ENCODE data around the gene APOL6. TPM values are rescaled to one million over a fixed set of nuclear protein-coding genes. Genes with fewer than 3 reads are reported as not detected.
"Not testable (repeated sequence)": the region's sequence is repeated elsewhere in the genome, so short reads cannot be mapped to it uniquely, and the experiment has no call there.

APOL6 gene
- total and polyA plus RNA-seq, 9 donors, result 0.86 to 2.6 (median 1.9) TPM

DNA sequence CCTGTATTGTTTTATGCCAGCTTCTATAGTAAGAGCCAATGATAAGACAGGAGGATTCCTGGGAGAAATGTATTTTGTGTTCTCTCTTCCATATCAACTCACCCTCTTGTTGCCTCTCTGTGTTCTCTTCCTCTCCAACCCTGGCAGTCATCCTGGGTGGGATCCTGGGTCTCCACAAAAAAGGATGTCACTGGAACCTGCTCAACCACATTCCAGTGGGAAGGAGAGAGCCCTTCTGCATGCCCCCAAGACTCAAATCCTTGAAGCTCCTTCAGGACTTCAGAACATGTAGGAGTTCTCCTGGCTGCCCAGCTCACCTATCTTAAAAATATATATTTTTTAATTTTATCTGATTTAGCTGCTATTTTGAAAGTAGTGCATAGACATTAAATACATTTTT lies 26.1 kb downstream of the APOL6 start:
- H3K9me3 ChIP-seq (replicated peaks; ENCODE audit: control insufficient read depth, low read depth, low read length), result peaks cover 2% of the 10 kb centered on the region
- DNase-seq, result no peak
- no peaks in the 10 kb centered on the region for H3K4me1 ChIP-seq (ENCODE audit: control insufficient read depth, insufficient read depth, low read length)
- no peaks in the 10 kb centered on the region for H3K36me3 ChIP-seq (ENCODE audit: control insufficient read depth, insufficient read depth, low read length)
- no peak overlapping the region for H3K27ac ChIP-seq (ENCODE audit: low read length)
- no peaks in the 10 kb centered on the region for H3K27me3 ChIP-seq (ENCODE audit: control insufficient read depth, insufficient read depth, low read length)
- H3K4me3 ChIP-seq (ENCODE audit: low read length), result no peak overlapping the region

DNA sequence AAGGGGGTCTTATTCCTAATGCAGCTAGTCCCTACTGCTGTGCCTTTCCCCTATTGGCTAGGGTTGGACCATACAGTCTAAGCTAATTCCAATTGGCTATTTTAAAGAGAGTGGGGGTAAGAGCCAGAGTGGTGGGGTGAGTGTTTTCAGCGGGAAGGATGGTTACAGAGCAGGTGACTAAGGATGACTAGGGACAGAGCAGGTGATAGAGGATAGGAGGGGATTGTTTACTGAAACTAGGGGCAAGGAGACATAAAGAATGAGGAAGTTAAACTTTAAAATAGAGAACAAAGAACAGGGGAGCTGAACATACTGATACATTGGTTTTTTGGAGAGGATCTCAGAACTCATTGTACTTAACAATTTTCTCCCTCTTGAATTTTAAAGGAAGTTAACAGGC lies 27.8 kb downstream of the APOL6 start:
- WGBS (ENCODE audit: insufficient coverage), result 100% methylated on average over 1 of the region's 1 CpG
- H3K4me1 ChIP-seq (ENCODE audit: control insufficient read depth, insufficient read depth, low read length); H3K4me3 ChIP-seq (ENCODE audit: low read length); H3K27me3 ChIP-seq (ENCODE audit: control insufficient read depth, insufficient read depth, low read length); DNase-seq; H3K27ac ChIP-seq (ENCODE audit: low read length); H3K9me3 ChIP-seq (replicated peaks; ENCODE audit: control insufficient read depth, low read depth, low read length); H3K36me3 ChIP-seq (ENCODE audit: control insufficient read depth, insufficient read depth, low read length): not testable (repeated sequence)

DNA sequence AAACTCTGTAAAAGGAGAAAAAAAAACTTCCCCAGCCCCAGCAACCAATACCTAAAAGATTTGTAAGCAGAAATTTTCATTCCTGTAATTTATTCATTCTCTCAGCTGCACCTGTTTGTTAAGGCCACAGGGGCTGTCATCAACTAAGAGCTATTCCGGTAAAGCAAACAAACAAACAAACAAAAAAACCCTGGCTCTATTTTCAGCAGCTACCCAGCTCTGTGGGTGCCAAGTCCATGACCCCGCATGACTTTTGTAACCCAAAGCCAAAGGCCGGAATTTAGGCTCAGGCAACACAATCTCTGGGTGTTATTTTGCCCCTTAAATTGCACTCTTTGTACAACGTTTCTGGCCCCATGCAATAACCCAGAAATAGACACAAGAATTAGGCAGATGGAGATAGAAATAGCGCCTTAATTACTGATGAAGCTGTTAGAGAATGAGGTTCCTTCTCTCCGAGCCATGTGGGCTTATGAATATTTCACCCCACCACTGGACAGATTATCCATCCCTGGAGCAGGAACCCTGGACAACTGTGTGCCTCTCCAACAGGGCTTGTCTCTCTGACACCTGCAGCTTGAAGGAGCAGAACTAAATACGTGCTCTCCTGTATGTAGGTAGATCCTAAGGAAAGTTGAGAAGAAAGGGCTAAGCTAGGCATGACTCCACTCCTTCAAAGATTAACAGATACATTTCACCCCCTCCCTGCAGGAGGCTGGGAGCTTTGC lies 29.4 kb downstream of the APOL6 start:
- 88% methylated on average over 2 of the region's 7 CpGs for WGBS (ENCODE audit: insufficient coverage)
- H3K36me3 ChIP-seq (ENCODE audit: control insufficient read depth, insufficient read depth, low read length), result no peaks in the 10 kb centered on the region
- H3K4me3 ChIP-seq (ENCODE audit: low read length), result no peak overlapping the region
- H3K27me3 ChIP-seq (ENCODE audit: control insufficient read depth, insufficient read depth, low read length), result no peaks in the 10 kb centered on the region
- DNase-seq, result no peak
- peaks cover 4% of the 10 kb centered on the region for H3K9me3 ChIP-seq (replicated peaks; ENCODE audit: control insufficient read depth, low read depth, low read length)
- H3K27ac ChIP-seq (ENCODE audit: low read length), result no peak overlapping the region
- H3K4me1 ChIP-seq (ENCODE audit: control insufficient read depth, insufficient read depth, low read length), result no peaks in the 10 kb centered on the region

DNA sequence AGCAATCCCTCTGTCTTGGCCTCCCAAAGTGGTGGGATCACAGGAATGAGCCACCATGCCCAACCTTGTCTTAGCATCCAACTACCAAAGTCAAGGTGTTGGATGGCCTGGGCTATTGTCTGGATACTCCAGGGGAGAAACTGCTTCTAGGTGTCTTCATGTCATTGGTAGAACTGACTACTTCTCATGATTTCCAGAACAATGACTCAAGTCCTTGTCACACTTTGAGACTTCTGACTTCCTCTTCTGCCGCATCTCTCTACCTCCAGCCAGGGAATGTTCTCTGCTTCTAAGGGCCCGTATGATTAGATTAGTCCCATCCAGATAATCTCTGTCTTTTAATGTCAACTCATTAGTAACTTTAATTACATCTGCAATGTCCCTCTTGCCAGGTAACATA lies 30.6 kb downstream of the APOL6 start:
- 90% methylated on average over 1 of the region's 2 CpGs for WGBS (ENCODE audit: insufficient coverage)
- H3K9me3 ChIP-seq (replicated peaks; ENCODE audit: control insufficient read depth, low read depth, low read length), result peaks cover 4% of the 10 kb centered on the region

DNA sequence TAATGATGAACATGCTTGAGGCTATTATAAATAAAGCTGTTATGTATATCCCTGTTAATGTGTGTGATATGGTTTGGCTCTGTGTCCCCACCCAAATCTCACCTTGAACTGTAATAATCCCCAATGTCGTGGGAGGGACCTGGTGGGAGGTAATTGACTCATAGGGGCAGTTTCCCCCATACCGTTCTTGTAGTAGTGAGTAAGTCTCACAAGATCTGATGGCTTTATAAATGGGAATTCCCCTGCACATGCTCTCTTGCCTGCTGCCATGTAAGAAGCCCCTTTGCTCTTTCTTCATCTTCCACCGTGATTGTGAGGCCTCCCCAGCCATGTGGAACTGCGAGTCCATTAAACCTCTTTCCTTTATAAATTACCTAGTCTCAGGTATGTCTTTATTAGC lies 31.2 kb downstream of the APOL6 start:
- no CpG with 5 or more reads among the region's 4 CpGs for WGBS (ENCODE audit: insufficient coverage)
- not testable (repeated sequence) for H3K9me3 ChIP-seq (replicated peaks; ENCODE audit: control insufficient read depth, low read depth, low read length); H3K36me3 ChIP-seq (ENCODE audit: control insufficient read depth, insufficient read depth, low read length); H3K27me3 ChIP-seq (ENCODE audit: control insufficient read depth, insufficient read depth, low read length); H3K27ac ChIP-seq (ENCODE audit: low read length); H3K4me3 ChIP-seq (ENCODE audit: low read length); DNase-seq; H3K4me1 ChIP-seq (ENCODE audit: control insufficient read depth, insufficient read depth, low read length)

More for the DNA sequence above, 30.6 kb downstream of the APOL6 start:
- Histone ChIP-seq H3K36me3 (ENCODE audit: control insufficient read depth, insufficient read depth, low read length) (no peaks in the 10 kb centered on the region), H3K4me1 (ENCODE audit: control insufficient read depth, insufficient read depth, low read length) (no peaks in the 10 kb centered on the region), H3K27me3 (ENCODE audit: control insufficient read depth, insufficient read depth, low read length) (no peaks in the 10 kb centered on the region), H3K27ac (ENCODE audit: low read length) (no peak overlapping the region), H3K4me3 (ENCODE audit: low read length) (no peak overlapping the region)
- no peak for DNase-seq

DNA sequence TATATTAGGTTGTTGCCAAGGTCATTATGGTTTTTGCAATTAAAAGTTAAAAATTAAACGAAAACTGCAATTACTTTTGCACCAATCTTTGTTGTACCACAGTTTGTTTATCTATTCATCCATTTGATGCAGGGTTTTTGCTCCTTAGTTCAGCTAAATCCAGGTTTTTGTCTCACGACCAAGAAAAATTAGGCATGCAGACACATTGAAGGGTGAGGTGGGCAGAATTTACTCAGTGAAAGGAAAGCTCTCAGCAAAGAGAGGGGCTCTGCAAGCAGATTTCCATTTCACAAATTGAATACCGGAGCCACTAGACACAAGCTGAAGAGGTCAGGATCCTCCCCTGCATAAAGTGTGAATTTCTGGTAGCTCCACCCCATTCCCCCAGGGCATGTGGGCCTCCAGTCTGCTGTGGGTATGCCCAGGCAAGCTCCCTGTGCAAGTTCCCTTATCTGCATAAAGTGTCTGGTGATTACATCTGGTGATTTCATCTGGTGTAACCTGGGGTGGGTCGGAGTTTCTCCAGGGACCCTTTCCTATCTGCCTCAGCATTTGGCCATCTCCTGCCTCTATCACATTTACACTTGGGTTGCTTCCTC lies 33.3 kb downstream of the APOL6 start:
- Histone ChIP-seq H3K27me3 (ENCODE audit: control insufficient read depth, insufficient read depth, low read length) (no peaks in the 10 kb centered on the region), H3K36me3 (ENCODE audit: control insufficient read depth, insufficient read depth, low read length) (no peaks in the 10 kb centered on the region), H3K27ac (ENCODE audit: low read length) (no peak overlapping the region), H3K4me1 (ENCODE audit: control insufficient read depth, insufficient read depth, low read length) (no peaks in the 10 kb centered on the region), H3K9me3 (replicated peaks; ENCODE audit: control insufficient read depth, low read depth, low read length) (peaks cover 4% of the 10 kb centered on the region), H3K4me3 (ENCODE audit: low read length) (no peak overlapping the region)
- DNase-seq, result no peak
- WGBS (ENCODE audit: insufficient coverage), result 100% methylated on average over 1 of the region's 4 CpGs

DNA sequence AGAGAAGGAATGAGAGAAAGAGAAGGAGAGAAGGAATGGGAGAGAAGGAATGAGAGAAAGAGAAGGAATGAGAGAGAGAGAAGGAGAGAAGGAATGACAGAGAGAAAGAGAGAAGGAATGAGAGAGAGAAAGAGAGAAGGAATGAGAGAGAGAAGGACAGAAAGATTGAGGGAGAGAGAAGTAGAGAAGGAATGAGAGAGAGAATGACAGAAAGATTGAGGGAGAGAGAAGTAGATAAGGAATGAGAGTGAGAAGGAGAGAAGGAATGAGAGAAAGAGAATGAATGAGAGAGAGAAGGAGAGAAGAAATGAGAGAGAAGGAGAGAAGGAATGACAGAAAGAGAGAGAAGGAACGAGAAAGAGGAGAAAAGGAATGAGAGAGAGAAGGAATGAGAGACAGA lies 35.3 kb downstream of the APOL6 start:
- peaks cover 6% of the 10 kb centered on the region for H3K9me3 ChIP-seq (replicated peaks; ENCODE audit: control insufficient read depth, low read depth, low read length)
- WGBS (ENCODE audit: insufficient coverage), result 77% methylated on average over 1 of the region's 1 CpG
- no peak overlapping the region for H3K4me3 ChIP-seq (ENCODE audit: low read length)
- DNase-seq, result no peak
- no peaks in the 10 kb centered on the region for H3K4me1 ChIP-seq (ENCODE audit: control insufficient read depth, insufficient read depth, low read length)
- no peaks in the 10 kb centered on the region for H3K36me3 ChIP-seq (ENCODE audit: control insufficient read depth, insufficient read depth, low read length)
- H3K27ac ChIP-seq (ENCODE audit: low read length), result no peak overlapping the region
- H3K27me3 ChIP-seq (ENCODE audit: control insufficient read depth, insufficient read depth, low read length), result no peaks in the 10 kb centered on the region

DNA sequence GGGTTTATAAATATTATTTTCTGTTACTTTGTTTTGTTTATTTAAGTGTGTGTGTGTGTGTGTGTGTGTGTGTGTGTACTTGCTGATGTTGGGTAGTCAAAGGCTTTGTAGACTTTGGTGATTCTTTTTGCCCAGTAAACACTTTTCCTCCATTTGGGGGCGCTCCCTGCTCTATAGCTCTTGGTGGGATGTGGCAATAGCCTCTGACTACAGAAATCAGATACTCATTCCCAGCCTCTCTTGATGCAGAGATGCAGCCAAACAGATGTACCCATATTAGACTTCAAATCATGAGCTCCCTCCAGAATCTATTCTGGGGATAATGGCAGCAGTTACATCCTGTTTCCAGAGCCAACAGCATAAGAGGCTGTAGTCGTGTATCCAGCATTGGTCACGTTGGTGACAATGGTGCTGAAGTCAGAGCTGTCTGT lies 36.0 kb downstream of the APOL6 start:
- peak; percentile 83 for DNase-seq
- 0% methylated on average over 2 of the region's 3 CpGs for WGBS (ENCODE audit: insufficient coverage)
- H3K4me3 ChIP-seq (ENCODE audit: low read length), result no peak overlapping the region
- H3K36me3 ChIP-seq (ENCODE audit: control insufficient read depth, insufficient read depth, low read length), result no peaks in the 10 kb centered on the region
- H3K27ac ChIP-seq (ENCODE audit: low read length), result no peak overlapping the region
- no peaks in the 10 kb centered on the region for H3K4me1 ChIP-seq (ENCODE audit: control insufficient read depth, insufficient read depth, low read length)
- H3K9me3 ChIP-seq (replicated peaks; ENCODE audit: control insufficient read depth, low read depth, low read length), result peaks cover 6% of the 10 kb centered on the region
- H3K27me3 ChIP-seq (ENCODE audit: control insufficient read depth, insufficient read depth, low read length), result no peaks in the 10 kb centered on the region

DNA sequence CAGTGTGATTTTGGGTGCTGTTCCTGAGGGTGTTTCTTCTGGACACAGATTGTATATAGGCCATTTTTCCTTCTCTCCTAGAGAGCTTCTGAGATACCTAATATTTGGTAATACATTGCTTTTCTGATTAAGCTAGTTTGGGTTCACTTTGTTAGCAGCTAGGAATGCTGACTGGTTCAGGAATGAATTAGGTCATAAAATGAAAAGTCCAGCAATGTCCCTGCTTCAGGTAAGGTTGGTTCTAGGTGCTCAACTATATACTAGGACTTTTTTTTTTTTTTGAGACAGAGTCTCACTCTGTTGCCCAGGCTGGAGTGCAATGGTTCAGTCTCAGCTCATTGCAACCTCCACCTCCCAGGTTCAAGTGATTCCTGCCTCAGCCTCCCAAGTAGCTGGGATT lies 36.5 kb downstream of the APOL6 start:
- no peak overlapping the region for H3K4me3 ChIP-seq (ENCODE audit: low read length)
- no peaks in the 10 kb centered on the region for H3K4me1 ChIP-seq (ENCODE audit: control insufficient read depth, insufficient read depth, low read length)
- no peaks in the 10 kb centered on the region for H3K27me3 ChIP-seq (ENCODE audit: control insufficient read depth, insufficient read depth, low read length)
- H3K36me3 ChIP-seq (ENCODE audit: control insufficient read depth, insufficient read depth, low read length), result no peaks in the 10 kb centered on the region
- no peak for DNase-seq
- H3K9me3 ChIP-seq (replicated peaks; ENCODE audit: control insufficient read depth, low read depth, low read length), result peaks cover 6% of the 10 kb centered on the region
- H3K27ac ChIP-seq (ENCODE audit: low read length), result no peak overlapping the region

DNA sequence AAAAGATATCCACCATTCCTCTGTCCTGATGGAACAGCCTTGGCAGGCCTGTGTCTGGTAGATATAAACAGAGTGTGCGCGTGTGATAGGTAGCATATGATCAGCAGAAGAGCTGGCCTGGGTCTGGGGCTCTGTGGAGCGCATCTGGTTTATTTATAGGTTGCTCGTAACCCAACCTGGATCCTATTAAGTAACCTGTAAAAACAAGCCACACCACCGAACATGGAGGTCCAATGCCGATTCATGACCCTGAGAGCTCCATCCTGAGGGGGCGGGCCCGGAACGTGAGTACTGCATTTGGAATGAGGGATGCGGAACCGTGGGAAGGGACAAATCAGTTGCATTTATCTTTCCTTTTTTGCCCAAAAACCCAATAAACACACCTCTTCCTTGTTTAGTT lies 37.5 kb downstream of the APOL6 start:
- no peak overlapping the region for H3K4me3 ChIP-seq (ENCODE audit: low read length)
- H3K4me1 ChIP-seq (ENCODE audit: control insufficient read depth, insufficient read depth, low read length), result peaks cover 3% of the 10 kb centered on the region
- no peak overlapping the region for H3K27ac ChIP-seq (ENCODE audit: low read length)
- H3K27me3 ChIP-seq (ENCODE audit: control insufficient read depth, insufficient read depth, low read length), result no peaks in the 10 kb centered on the region
- no peaks in the 10 kb centered on the region for H3K36me3 ChIP-seq (ENCODE audit: control insufficient read depth, insufficient read depth, low read length)
- no peak for DNase-seq
- peaks cover 6% of the 10 kb centered on the region for H3K9me3 ChIP-seq (replicated peaks; ENCODE audit: control insufficient read depth, low read depth, low read length)
- no CpG with 5 or more reads among the region's 11 CpGs for WGBS (ENCODE audit: insufficient coverage)

DNA sequence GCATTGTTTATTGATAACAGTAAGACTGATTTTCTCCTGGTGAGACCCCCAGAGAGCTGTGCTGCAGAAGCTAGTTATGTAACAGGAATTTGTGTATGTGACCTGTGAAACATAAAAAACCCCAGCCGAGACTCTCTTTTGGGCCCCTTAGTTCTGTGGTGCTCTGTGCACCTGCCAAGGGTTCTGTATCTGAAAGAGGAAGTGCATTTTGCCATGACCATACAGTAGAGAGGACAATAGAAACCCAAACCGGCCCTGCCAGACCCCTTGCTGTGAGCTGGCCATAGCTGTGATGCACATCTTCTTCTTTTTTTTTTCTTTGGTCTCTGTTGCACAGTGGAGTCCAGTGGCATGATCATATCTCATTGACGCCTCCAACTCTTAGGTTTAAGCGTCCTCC lies 38.1 kb downstream of the APOL6 start:
- Histone ChIP-seq H3K9me3 (replicated peaks; ENCODE audit: control insufficient read depth, low read depth, low read length) (peaks cover 6% of the 10 kb centered on the region), H3K4me1 (ENCODE audit: control insufficient read depth, insufficient read depth, low read length) (peaks cover 6% of the 10 kb centered on the region), H3K27ac (ENCODE audit: low read length) (no peak overlapping the region), H3K36me3 (ENCODE audit: control insufficient read depth, insufficient read depth, low read length) (no peaks in the 10 kb centered on the region), H3K27me3 (ENCODE audit: control insufficient read depth, insufficient read depth, low read length) (no peaks in the 10 kb centered on the region), H3K4me3 (ENCODE audit: low read length) (no peak overlapping the region)
- WGBS (ENCODE audit: insufficient coverage), result 65% methylated on average over 2 of the region's 4 CpGs
- no peak for DNase-seq

Measured in muscle of leg (tissue), 11 donors.